ENCODE measurements around the gene SYNDIG1.

The SYNDIG1 gene

GRCh38 chr20:24567508-24567907 lies 98.1 kb downstream of the SYNDIG1 start:
- no peak for DNase-seq (ENCODE audit: low spot score)

GRCh38 chr20:24568842-24569241 lies 99.4 kb downstream of the SYNDIG1 start:
- no peak for DNase-seq (ENCODE audit: low spot score)

GRCh38 chr20:24571159-24571558 lies 101.7 kb downstream of the SYNDIG1 start:
- DNase-seq (ENCODE audit: low spot score), result no peak

GRCh38 chr20:24572140-24572539 lies 102.7 kb downstream of the SYNDIG1 start:
- no peak for DNase-seq (ENCODE audit: low spot score)

GRCh38 chr20:24572862-24573261 lies 103.4 kb downstream of the SYNDIG1 start:
- DNase-seq (ENCODE audit: low spot score), result no peak

GRCh38 chr20:24573557-24573956 lies 104.1 kb downstream of the SYNDIG1 start:
- no peak for DNase-seq (ENCODE audit: low spot score)

GRCh38 chr20:24574307-24574706 lies 104.9 kb downstream of the SYNDIG1 start:
- no peak for DNase-seq (ENCODE audit: low spot score)

- no peak for DNase-seq (ENCODE audit: low spot score)
Observed at GRCh38 chr20:24574797-24575196, 105.4 kb downstream of the SYNDIG1 start.

- DNase-seq (ENCODE audit: low spot score), result no peak
Observed at GRCh38 chr20:24575811-24576210, 106.4 kb downstream of the SYNDIG1 start.

- no peak for DNase-seq (ENCODE audit: low spot score)
Observed at GRCh38 chr20:24576447-24576846, 107.0 kb downstream of the SYNDIG1 start.

- DNase-seq (ENCODE audit: low spot score), result no peak
Observed at GRCh38 chr20:24577271-24577909, 108.0 kb downstream of the SYNDIG1 start.

- DNase-seq (ENCODE audit: low spot score), result no peak
Observed at GRCh38 chr20:24578567-24579415, 109.4 kb downstream of the SYNDIG1 start.

- DNase-seq (ENCODE audit: low spot score), result no peak
Observed at GRCh38 chr20:24579475-24579874, 110.0 kb downstream of the SYNDIG1 start.

GRCh38 chr20:24580006-24580405 lies 110.6 kb downstream of the SYNDIG1 start:
- DNase-seq (ENCODE audit: low spot score), result no peak

GRCh38 chr20:24580855-24581254 lies 111.4 kb downstream of the SYNDIG1 start:
- DNase-seq (ENCODE audit: low spot score), result no peak

- DNase-seq (ENCODE audit: low spot score), result no peak
Observed at GRCh38 chr20:24581443-24582170, 112.2 kb downstream of the SYNDIG1 start.

GRCh38 chr20:24582373-24583168 lies 113.1 kb downstream of the SYNDIG1 start:
- no peak for DNase-seq (ENCODE audit: low spot score)

- no peak for DNase-seq (ENCODE audit: low spot score)
Observed at GRCh38 chr20:24583169-24583792, 113.9 kb downstream of the SYNDIG1 start.

- no peak for DNase-seq (ENCODE audit: low spot score)
Observed at GRCh38 chr20:24584078-24584477, 114.6 kb downstream of the SYNDIG1 start.

GRCh38 chr20:24584538-24585356 lies 115.3 kb downstream of the SYNDIG1 start:
- peak; percentile 70 for DNase-seq (ENCODE audit: low spot score)
